Glutamatergic neuron (in vitro differentiated cells): ENCODE data around the gene MRC2. TPM values are rescaled to one million over a fixed set of nuclear protein-coding genes. Genes with fewer than 3 reads are reported as not detected.
A peak's percentile ranks its signal among the peaks of the same experiment; 100 is the strongest.

Experiments
- DNase-seq: peaks from one replicate; pipeline ENCODE4 v3.0.0; 2022
- H3K27ac Mint-ChIP-seq: one replicate; pipeline ENCODE4 v1.8.0; 2020; ENCODE audit warnings: mild to moderate bottlenecking, mixed read lengths, inconsistent platforms; ENCODE audit not compliant: unreplicated experiment
- H3K27me3 Mint-ChIP-seq: one replicate; pipeline ENCODE4 v1.8.0; 2020; ENCODE audit warnings: mild to moderate bottlenecking, moderate library complexity, mixed read lengths, inconsistent platforms; ENCODE audit not compliant: unreplicated experiment
- H3K36me3 Mint-ChIP-seq: one replicate; pipeline ENCODE4 v1.8.0; 2020; ENCODE audit warnings: mild to moderate bottlenecking, mixed read lengths, inconsistent platforms; ENCODE audit not compliant: unreplicated experiment
- H3K4me1 Mint-ChIP-seq: one replicate; pipeline ENCODE4 v1.8.0; 2020; ENCODE audit warnings: mild to moderate bottlenecking, low read depth, mixed read lengths, inconsistent platforms; ENCODE audit not compliant: unreplicated experiment
- H3K4me3 Mint-ChIP-seq: one replicate; pipeline ENCODE4 v1.8.0; 2020; ENCODE audit warnings: mild to moderate bottlenecking, mixed read lengths, inconsistent platforms; ENCODE audit not compliant: unreplicated experiment
- H3K9me3 Mint-ChIP-seq: one replicate; pipeline ENCODE4 v1.8.0; 2020; ENCODE audit warnings: mild to moderate bottlenecking, moderate library complexity, mixed read lengths, inconsistent platforms; ENCODE audit not compliant: unreplicated experiment
- CTCF ChIP-seq: fragments of 200-600 bp; sonication (generic); IDR thresholded peaks from one replicate; pipeline ENCODE4 v1.5.0; 2021; ENCODE audit not compliant: partially characterized antibody, unreplicated experiment
- total RNA-seq: library from RNA; stranded (reverse); fragmentation: NEBNext Ultra II Directional; extraction: Animal tissue kit (Norgen Biotek cat#: 25700); gene quantifications from one replicate; pipeline ENCODE4 v1.2.1, GENCODE V29; 2021; ENCODE audit not compliant: unreplicated experiment

MRC2 gene
- total RNA-seq, 1 donor from 2014 or later: 24.0 TPM

- Mint-ChIP-seq H3K27ac (no peak overlapping the region), H3K9me3 (peaks cover 4% of the 10 kb centered on the region), H3K27me3 (peaks cover 4% of the 10 kb centered on the region), H3K4me3 (no peak overlapping the region), H3K4me1 (peaks cover 11% of the 10 kb centered on the region), H3K36me3 (peaks cover 14% of the 10 kb centered on the region)
- no peak for DNase-seq
- no peak for TF ChIP-seq CTCF
These were observed 37.1 kb downstream of the MRC2 start for GRCh38 chr17:62664336-62665120.

GRCh38 chr17:62665599-62665998 lies 38.1 kb downstream of the MRC2 start:
- Mint-ChIP-seq H3K4me1 (peaks cover 11% of the 10 kb centered on the region), H3K27me3 (peaks cover 4% of the 10 kb centered on the region), H3K27ac (no peak overlapping the region), H3K36me3 (peaks cover 10% of the 10 kb centered on the region), H3K9me3 (peaks cover 4% of the 10 kb centered on the region), H3K4me3 (no peak overlapping the region)
- TF ChIP-seq CTCF: no peak
- DNase-seq: no peak

GRCh38 chr17:62666061-62666800 lies 38.8 kb downstream of the MRC2 start:
- Mint-ChIP-seq H3K36me3 (peaks cover 4% of the 10 kb centered on the region), H3K9me3 (peaks cover 4% of the 10 kb centered on the region), H3K4me3 (no peak overlapping the region), H3K27ac (peak overlapping the region; percentile 85), H3K27me3 (peaks cover 4% of the 10 kb centered on the region), H3K4me1 (peaks cover 11% of the 10 kb centered on the region)
- no peak for TF ChIP-seq CTCF
- DNase-seq: peak; percentile 53

GRCh38 chr17:62666801-62667591 lies 39.5 kb downstream of the MRC2 start:
- H3K27me3 Mint-ChIP-seq: peaks cover 4% of the 10 kb centered on the region
- H3K9me3 Mint-ChIP-seq: peaks cover 2% of the 10 kb centered on the region
- H3K4me3 Mint-ChIP-seq: no peak overlapping the region
- DNase-seq: no peak
- no peak for TF ChIP-seq CTCF
- H3K36me3 Mint-ChIP-seq: no peaks in the 10 kb centered on the region
- peaks cover 11% of the 10 kb centered on the region for H3K4me1 Mint-ChIP-seq
- H3K27ac Mint-ChIP-seq: no peak overlapping the region
